Neural progenitor cell (in vitro differentiated cells): Measurements from ENCODE around the gene FGD4. TPM values are rescaled to one million over a fixed set of nuclear protein-coding genes. Genes with fewer than 3 reads are reported as not detected.
A peak's percentile ranks its signal among the peaks of the same experiment; 100 is the strongest.

Experiments used
- DNase-seq: peaks from one replicate; pipeline ENCODE4 v3.0.0-alpha.2; 2016; ENCODE audit warnings: low spot score
- H2AFZ ChIP-seq: fragments of 200-600 bp; sonication (generic); replicated peaks from 2 replicates; pipeline ENCODE4 v1.6.1; 2016; ENCODE audit warnings: antibody characterized with exemption
- H3F3A ChIP-seq: fragments of 200-600 bp; sonication (generic); 2 replicates; pipeline ENCODE4 v1.6.1; 2016; ENCODE audit warnings: antibody characterized with exemption, low read depth
- H3K27ac ChIP-seq: fragments of 200-600 bp; sonication (generic); 2 replicates; pipeline ENCODE4 v1.5.1; 2016; ENCODE audit warnings: mild to moderate bottlenecking
- H3K27me3 ChIP-seq: fragments of 200-600 bp; sonication (generic); 2 replicates; pipeline ENCODE4 v1.6.1; 2016; ENCODE audit warnings: mild to moderate bottlenecking, moderate library complexity
- H3K36me3 ChIP-seq: fragments of 200-600 bp; sonication (generic); 2 replicates; pipeline ENCODE4 v1.5.1; 2016
- H3K4me1 ChIP-seq: fragments of 200-600 bp; sonication (generic); 2 replicates; pipeline ENCODE4 v1.6.1; 2016; ENCODE audit warnings: mixed run types
- H3K4me2 ChIP-seq: fragments of 200-600 bp; sonication (generic); 2 replicates; pipeline ENCODE4 v1.6.1; 2016
- H3K4me3 ChIP-seq: fragments of 200-600 bp; sonication (generic); 2 replicates; pipeline ENCODE4 v1.5.1; 2016
- H3K79me2 ChIP-seq: fragments of 200-600 bp; sonication (generic); 2 replicates; pipeline ENCODE4 v1.6.1; 2016; ENCODE audit warnings: low read depth
- H3K9ac ChIP-seq: fragments of 200-600 bp; sonication (generic); 2 replicates; pipeline ENCODE4 v1.6.1; 2016
- H3K9me3 ChIP-seq: fragments of 200-600 bp; sonication (generic); 2 replicates; pipeline ENCODE4 v1.5.1; 2016; ENCODE audit warnings: low read depth
- H4K20me1 ChIP-seq: fragments of 200-600 bp; sonication (generic); 2 replicates; pipeline ENCODE4 v1.6.1; 2016; ENCODE audit warnings: low read depth
- H3K27ac Mint-ChIP-seq: 3 replicates; pipeline ENCODE4 v1.8.0; 2021; ENCODE audit warnings: mixed read lengths
- H3K27me3 Mint-ChIP-seq: 2 replicates; pipeline ENCODE4 v1.8.0; 2022; ENCODE audit warnings: low read depth, mild to moderate bottlenecking, inconsistent platforms, moderate library complexity, mixed read lengths; ENCODE audit not compliant: insufficient read depth
- H3K36me3 Mint-ChIP-seq: 3 replicates; pipeline ENCODE4 v1.8.0; 2021; ENCODE audit warnings: mixed read lengths
- H3K4me1 Mint-ChIP-seq: 3 replicates; pipeline ENCODE4 v1.8.0; 2021; ENCODE audit warnings: mixed read lengths
- H3K4me3 Mint-ChIP-seq: 3 replicates; pipeline ENCODE4 v1.8.0; 2021; ENCODE audit warnings: mild to moderate bottlenecking, moderate library complexity, mixed read lengths
- H3K9me3 Mint-ChIP-seq: 3 replicates; pipeline ENCODE4 v1.8.0; 2020; ENCODE audit warnings: mixed read lengths
- CTCF ChIP-seq: fragments of 200-600 bp; sonication (generic); IDR thresholded peaks from 2 replicates; pipeline ENCODE4 v1.5.1; 2017; ENCODE audit warnings: antibody characterized with exemption, mild to moderate bottlenecking
- EZH2 ChIP-seq: fragments of 200-600 bp; sonication (generic); IDR thresholded peaks from 2 replicates; pipeline ENCODE4 v1.6.1; 2017; ENCODE audit warnings: antibody characterized with exemption, mild to moderate bottlenecking, moderate library complexity
- EZH2phosphoT487 ChIP-seq: fragments of 200-600 bp; sonication (generic); IDR thresholded peaks from 2 replicates; pipeline ENCODE4 v1.6.1; 2017; ENCODE audit warnings: antibody characterized with exemption
- total RNA-seq: library from RNA; depleted of rRNA; stranded (reverse); fragments of >200 nt; gene quantifications from 2 replicates; pipeline ENCODE4 v1.2.3, GENCODE V29; 2015; ENCODE audit warnings: low replicate concordance

Gene FGD4
- total RNA-seq, 1 donor from 2014 or later, result 41.4 TPM

GRCh38 chr12:32466986-32467711 is 67.8 kb downstream of the FGD4 start:
- no peaks in the 10 kb centered on the region for H3K27me3 Mint-ChIP-seq
- no peaks in the 10 kb centered on the region for H3K27me3 ChIP-seq
- H3K4me2 ChIP-seq, result no peak overlapping the region
- no peaks in the 10 kb centered on the region for H3K36me3 ChIP-seq
- H3K4me3 Mint-ChIP-seq, result no peak overlapping the region
- DNase-seq, result no peak
- no peak overlapping the region for H3K4me3 ChIP-seq
- no peak overlapping the region for H2AFZ ChIP-seq
- no peak overlapping the region for H3K9ac ChIP-seq
- H4K20me1 ChIP-seq, result no peaks in the 10 kb centered on the region
- no peaks in the 10 kb centered on the region for H3K4me1 Mint-ChIP-seq
- H3K27ac ChIP-seq, result no peak overlapping the region
- peaks cover 74% of the 10 kb centered on the region for H3K79me2 ChIP-seq
- no peaks in the 10 kb centered on the region for H3K4me1 ChIP-seq
- H3K27ac Mint-ChIP-seq, result no peak overlapping the region
- H3K36me3 Mint-ChIP-seq, result no peaks in the 10 kb centered on the region
- no peaks in the 10 kb centered on the region for H3K9me3 ChIP-seq
- no peak for TF ChIP-seq EZH2phosphoT487
- no peak for TF ChIP-seq CTCF
- TF ChIP-seq EZH2, result no peak
- peaks cover 3% of the 10 kb centered on the region for H3K9me3 Mint-ChIP-seq
- no peaks in the 10 kb centered on the region for H3F3A ChIP-seq

- H3K4me1 Mint-ChIP-seq, result no peaks in the 10 kb centered on the region
- no peak overlapping the region for H3K9ac ChIP-seq
- H3K4me3 Mint-ChIP-seq, result no peak overlapping the region
- no peaks in the 10 kb centered on the region for H3K27me3 ChIP-seq
- H3K27ac ChIP-seq, result no peak overlapping the region
- no peak for TF ChIP-seq EZH2phosphoT487
- TF ChIP-seq CTCF, result no peak
- TF ChIP-seq EZH2, result no peak
- no peak for DNase-seq
- no peaks in the 10 kb centered on the region for H3K9me3 ChIP-seq
- H3K9me3 Mint-ChIP-seq, result peaks cover 3% of the 10 kb centered on the region
- H3K36me3 ChIP-seq, result no peaks in the 10 kb centered on the region
- H3F3A ChIP-seq, result no peaks in the 10 kb centered on the region
- H3K27me3 Mint-ChIP-seq, result no peaks in the 10 kb centered on the region
- no peak overlapping the region for H3K4me3 ChIP-seq
- H3K79me2 ChIP-seq, result peaks cover 65% of the 10 kb centered on the region
- no peaks in the 10 kb centered on the region for H3K4me1 ChIP-seq
- H4K20me1 ChIP-seq, result no peaks in the 10 kb centered on the region
- H3K4me2 ChIP-seq, result no peak overlapping the region
- no peak overlapping the region for H3K27ac Mint-ChIP-seq
- H3K36me3 Mint-ChIP-seq, result no peaks in the 10 kb centered on the region
- H2AFZ ChIP-seq, result no peak overlapping the region
These were observed 68.9 kb downstream of the FGD4 start for GRCh38 chr12:32467959-32468863.

GRCh38 chr12:32470936-32471470 is 71.6 kb downstream of the FGD4 start:
- Mint-ChIP-seq H3K4me1 (no peaks in the 10 kb centered on the region), H3K4me3 (no peak overlapping the region), H3K9me3 (peaks cover 3% of the 10 kb centered on the region), H3K27me3 (no peaks in the 10 kb centered on the region), H3K27ac (peak overlapping the region; percentile 26), H3K36me3 (no peaks in the 10 kb centered on the region)
- Histone ChIP-seq H3K4me2 (no peak overlapping the region), H3K4me3 (no peak overlapping the region), H4K20me1 (no peaks in the 10 kb centered on the region), H3K27me3 (no peaks in the 10 kb centered on the region), H3K36me3 (no peaks in the 10 kb centered on the region), H2AFZ (no peak overlapping the region), H3K9ac (no peak overlapping the region), H3K9me3 (no peaks in the 10 kb centered on the region), H3K27ac (no peak overlapping the region), H3K79me2 (peaks cover 45% of the 10 kb centered on the region), H3F3A (no peaks in the 10 kb centered on the region), H3K4me1 (no peaks in the 10 kb centered on the region)
- DNase-seq, result no peak
- TF ChIP-seq CTCF, result no peak
- no peak for TF ChIP-seq EZH2phosphoT487
- no peak for TF ChIP-seq EZH2
